Stimulated activated naive CD4-positive, alpha-beta T cell (primary cell): ENCODE results near the gene MCRIP2.

Experiments
- DNase-seq, 6 experiments: peaks; one replicate each; lab custom pipeline; 2025; lab: John Stamatoyannopoulos, UW

The MCRIP2 gene

GRCh38 chr16:616733-617586 is 24.7 kb upstream of the MCRIP2 start:
- DNase-seq, result no peak

DNA sequence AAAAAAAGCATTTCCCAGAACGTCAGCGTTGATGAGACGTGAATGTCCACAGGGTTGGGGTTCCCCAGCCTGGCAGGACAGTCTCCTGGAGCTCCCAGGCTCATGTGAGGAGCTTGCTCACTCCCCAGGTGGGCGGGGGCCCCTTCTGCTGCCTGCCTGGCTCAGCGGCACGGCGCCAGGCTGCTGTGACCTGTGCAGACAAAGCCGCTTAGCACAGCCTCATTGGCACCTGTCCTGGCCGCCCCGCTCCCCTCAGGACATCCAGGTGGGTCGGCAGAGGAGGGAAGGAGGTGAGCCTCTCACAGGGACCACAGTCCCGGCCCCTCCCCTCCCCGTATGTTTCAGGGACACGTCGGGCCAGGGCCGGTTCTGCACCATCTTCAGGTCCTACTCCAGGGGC is 23.8 kb upstream of the MCRIP2 start:
- no peak for DNase-seq

GRCh38 chr16:619476-620100 is 22.0 kb upstream of the MCRIP2 start:
- no peak for DNase-seq

- no peak for DNase-seq
Observed at GRCh38 chr16:620700-621525, 20.7 kb upstream of the MCRIP2 start.

DNA sequence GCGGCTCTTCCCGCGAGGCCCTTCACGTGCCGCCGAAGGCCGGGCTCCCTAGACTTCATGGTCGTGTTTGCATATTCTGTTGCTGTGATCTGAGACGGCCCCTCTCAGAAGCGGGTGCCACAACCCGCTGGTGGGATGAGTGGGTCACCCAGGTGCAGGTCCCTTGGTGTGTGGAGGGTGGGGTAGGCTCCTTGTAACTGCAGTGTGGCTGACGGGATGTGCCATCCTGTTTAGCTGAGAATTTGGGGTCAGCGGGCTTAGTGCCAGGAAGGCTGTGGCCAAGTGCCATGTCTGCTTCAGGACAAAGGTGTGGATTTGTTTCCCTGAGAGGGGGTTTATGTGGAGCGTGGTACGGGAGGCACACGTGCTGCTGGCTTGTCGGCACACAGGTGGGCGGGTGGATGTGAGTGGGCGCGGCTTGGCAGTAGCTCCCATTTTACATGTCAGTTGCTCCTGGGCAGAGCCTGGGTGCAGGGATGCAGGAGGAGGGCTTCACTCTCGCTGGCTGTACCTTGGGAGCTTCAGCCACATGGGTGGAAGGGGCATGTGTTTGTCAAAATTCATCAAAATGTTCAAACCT is 20.0 kb upstream of the MCRIP2 start:
- no peak for DNase-seq

DNA sequence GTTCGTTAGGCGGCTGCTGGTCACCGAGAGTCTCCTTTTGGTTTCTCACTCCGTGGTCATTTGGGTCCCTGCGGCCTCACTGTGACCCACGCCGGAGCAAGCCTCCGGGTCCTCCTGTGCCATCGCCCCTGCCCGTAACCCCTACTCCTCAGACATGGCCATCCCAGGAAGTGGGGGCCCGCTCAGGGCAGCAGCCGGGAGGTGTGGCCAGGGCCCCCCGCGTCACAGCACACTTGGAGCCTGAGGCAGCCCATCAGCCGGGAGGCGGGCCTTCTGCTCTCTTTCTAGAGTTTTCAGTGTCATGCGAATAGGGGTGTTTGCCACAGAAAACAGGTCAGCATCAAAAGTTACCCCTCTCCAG is 18.7 kb upstream of the MCRIP2 start:
- no peak for DNase-seq

GRCh38 chr16:624526-625070 is 17.0 kb upstream of the MCRIP2 start:
- DNase-seq, result no peak

DNA sequence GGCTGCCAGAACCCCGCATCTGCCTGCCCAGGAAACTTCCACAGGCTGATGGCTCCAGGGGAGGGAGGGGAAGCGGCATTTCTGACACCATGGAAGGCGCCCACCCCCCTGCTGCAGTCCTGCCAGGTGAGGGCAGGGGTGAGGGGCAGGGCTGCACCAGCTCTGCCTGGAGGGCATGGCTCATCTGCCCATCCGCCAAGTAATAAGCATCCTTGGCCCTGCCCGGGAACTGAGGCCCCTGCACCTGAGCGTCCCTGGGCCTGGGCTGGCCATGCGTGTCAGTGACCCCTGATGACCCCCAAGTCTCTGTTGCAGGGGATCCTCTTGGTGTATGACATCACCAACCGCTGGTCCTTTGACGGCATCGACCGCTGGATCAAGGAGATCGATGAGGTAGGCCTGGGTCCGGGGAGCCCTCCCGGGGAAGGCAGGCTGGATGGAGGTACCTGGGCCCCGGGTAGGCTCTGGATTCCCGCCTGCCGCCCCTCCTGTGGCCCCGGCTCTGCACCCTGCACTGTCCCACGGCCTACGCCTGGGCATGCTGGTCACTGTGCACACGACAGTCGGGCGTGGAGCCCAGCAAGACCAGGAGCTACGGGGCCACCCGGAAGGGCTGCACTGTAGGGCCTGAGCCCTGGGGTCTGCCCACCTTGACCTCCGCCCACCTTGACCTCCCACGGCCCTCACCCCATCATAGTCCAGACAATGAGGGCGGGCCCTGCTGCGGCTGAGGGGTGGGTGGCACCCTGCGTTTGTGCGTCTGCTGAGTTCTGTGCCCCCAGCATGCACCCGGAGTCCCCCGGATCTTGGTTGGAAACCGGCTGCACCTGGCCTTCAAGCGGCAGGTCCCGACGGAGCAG is 16.3 kb upstream of the MCRIP2 start:
- no peak for DNase-seq

DNA sequence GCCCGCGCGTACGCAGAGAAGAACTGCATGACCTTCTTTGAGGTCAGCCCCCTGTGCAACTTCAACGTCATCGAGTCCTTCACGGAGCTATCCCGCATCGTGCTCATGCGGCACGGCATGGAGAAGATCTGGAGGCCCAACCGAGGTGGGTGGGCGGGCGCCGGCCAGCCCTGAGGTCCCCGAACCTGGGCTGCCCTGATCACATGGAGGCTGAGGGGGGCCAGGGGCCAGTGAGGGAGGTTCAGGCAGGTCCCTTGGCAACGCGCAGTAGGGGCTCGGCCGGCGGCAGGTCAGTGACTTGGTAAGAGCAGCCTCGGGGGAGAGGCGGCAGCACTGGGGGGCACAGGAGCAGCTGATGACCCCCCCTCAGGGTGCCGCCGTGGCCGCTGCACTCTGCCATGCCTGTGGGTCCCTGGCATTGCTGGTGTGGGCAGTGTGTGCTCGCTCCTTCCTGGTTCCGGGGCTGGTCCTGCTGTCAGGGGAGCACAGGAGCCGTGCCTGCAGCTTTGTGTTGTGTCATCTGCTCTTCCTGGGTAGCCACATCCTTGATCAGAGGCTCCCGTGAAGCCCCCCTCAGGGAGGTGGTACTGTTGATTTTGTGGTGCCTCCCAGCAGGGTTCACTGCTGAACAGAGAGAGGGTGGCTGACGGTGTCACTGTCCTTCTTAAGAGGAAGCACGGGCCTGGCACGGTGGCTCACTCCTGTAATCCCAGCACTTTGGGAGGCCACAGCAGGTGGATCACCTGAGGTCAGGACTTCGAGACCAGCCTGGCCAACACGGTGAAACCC is 15.5 kb upstream of the MCRIP2 start:
- no peak for DNase-seq

GRCh38 chr16:626787-627453 is 14.7 kb upstream of the MCRIP2 start:
- no peak for DNase-seq

DNA sequence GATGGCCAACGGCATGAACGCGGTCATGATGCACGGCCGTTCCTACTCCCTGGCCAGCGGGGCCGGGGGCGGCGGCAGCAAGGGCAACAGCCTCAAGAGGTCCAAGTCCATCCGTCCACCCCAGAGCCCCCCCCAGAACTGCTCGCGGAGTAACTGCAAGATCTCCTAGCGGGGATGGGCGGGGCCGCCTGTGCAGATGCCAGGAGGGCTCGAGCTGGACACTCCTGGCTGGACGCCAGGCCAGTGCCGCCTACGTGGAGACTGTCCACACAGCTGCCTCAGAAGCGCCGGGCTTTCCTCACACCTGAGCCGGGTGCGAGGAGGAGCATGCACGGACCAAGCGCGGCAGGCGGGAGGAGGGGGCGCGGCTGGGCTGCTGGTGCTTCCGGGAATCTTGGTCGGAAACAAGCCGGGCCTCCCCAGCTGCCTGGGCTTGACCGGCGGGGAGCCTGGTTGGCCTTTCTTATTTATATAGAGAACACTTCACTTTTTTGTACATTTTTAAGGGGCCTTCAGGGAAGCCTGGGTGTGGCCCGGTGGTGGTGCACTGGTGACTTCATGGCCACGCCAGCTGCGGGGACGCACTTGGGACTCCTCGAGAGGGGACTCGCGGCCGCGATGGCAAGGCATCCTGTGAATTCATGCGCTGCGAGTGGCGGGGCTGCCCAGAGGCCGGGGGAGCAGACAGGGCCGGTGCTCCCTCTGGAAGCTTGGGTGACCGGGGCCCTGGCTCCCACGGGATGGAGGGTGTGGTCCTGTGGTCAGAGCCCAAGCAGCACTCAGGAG is 14.0 kb upstream of the MCRIP2 start:
- no peak for DNase-seq

DNA sequence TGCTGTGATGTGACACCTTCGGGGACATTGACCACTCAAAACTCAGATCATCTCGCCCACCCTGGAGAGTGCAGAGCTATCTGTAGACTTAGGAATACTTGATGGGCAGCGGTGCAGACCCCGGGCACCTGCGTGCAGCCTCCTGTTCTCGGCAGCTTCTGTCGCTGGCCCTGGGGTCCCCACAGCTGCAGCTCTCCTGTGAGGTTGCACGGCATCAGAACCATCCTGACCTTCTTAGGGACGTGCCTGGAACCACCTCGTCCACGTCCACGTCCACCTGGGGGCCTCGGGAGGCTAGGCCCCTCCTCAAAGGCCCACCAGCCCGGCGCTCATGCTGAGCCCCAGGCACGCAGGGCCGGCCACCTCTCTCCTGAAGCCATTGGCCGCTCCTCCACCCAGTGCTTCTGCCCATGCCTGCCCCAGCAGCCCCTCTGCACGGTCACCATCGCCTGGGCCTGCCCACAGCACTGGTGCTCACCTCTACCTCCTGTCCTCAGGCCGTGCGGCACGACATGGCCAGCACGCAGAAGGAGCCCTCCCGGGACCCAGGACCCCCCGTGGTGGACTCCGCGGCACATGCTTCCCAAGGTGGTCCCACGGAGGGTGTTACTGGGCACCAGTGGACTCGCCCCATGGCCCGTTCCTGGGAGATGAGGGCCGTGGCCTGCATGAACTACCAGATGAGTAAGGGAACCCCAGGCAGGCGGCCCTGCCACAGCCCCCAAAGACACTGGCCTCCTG is 13.1 kb upstream of the MCRIP2 start:
- DNase-seq, result no peak

- no peak for DNase-seq
Observed at GRCh38 chr16:629185-629832, 12.3 kb upstream of the MCRIP2 start.

DNA sequence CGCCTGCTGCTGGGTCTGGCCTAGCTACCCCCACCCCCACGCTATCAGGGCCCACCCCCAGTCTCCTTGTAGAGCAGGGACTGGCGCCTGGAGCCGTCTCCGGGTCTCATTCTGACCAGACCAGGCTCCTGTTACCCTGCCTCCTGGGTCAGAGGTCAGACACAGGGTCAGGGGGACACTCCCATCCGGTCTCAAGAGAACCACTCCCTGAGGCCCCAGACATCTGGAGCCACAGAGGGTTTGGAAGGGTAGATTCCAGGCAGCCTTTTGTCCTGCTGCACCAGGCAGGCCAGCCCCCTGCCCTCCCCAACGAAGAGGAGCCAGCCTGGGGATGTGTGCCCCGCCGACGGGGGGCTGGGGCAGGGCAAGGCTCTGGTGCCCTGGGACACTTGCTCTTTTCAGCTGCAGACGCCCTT is 11.8 kb upstream of the MCRIP2 start:
- no peak for DNase-seq

- no peak for DNase-seq
Observed at GRCh38 chr16:630249-630814, 11.3 kb upstream of the MCRIP2 start.

DNA sequence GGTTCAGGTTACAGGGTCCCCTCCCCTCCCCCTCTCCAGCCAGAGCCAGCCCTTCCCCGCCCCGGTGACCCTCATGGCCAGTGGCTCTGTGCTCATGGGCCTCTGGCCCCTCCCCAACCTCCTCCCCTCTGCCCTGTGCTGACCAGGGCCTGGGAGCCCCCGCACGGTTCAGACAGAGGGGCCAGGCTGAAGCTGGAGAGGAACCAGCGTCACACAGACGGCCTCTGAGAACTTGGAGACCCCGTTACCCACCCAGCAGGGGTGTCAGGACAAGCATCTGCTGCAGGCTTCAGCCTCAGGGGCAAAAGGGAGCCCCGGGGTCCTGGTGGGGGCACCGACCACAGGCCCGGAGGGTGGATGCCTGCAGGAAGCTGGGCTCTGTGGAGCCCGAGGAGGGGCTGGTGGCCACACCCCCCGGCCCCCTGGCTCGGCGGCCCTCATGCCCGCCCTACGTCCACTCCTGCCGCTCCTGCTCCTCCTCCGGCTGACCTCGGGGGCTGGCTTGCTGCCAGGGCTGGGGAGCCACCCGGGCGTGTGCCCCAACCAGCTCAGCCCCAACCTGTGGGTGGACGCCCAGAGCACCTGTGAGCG is 10.7 kb upstream of the MCRIP2 start, which contains the start of gene WFIKKN1:
WFIKKN1 (plus strand) TSS at position 171 of the 591 bp plus-strand sequence; CDS start at position 440, 269 bp downstream.
- DNase-seq, result no peak

- DNase-seq, result no peak
Observed at GRCh38 chr16:631808-632358, 9.7 kb upstream of the MCRIP2 start.
